ENCODE data around the gene CERK.

The CERK gene

DNA sequence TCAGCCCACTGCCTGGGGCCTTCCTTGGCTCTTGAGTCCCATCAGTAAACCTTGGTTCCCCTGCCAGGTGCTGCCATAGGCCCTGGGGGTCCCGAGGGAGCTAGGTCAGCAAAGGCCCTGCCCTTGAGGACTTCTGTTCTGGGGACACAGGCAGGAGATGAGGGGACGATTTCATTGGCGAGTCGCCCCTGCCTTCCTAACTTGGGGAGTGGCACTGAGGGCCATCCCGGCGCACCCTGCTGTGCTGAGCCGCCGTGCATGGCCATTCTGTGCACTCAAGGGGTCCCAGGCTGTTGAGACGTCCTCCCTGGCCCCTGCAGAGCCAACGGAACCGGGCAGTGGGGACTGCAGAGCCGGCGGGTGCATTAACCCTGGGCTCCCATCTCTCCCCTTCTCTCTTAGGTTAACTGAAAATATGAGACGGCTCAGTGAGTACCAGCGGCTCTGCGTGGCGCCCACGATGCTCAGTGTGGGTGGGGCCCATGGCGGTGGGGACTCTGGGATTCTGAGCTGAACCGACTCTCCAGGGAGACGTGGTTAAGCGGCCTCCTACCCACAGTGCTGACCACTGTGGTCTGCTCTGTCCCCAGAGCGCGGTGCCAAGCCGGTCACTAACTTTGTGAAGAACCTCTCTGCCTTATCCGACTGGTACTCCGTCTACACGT, 74.5 kb downstream of the CERK start:
- no peaks in the 10 kb centered on the region for H3K27me3 ChIP-seq (ENCODE audit: control insufficient read depth, insufficient read depth, low read length)
- peaks cover 17% of the 10 kb centered on the region for H3K36me3 ChIP-seq (ENCODE audit: control insufficient read depth, insufficient read depth, low read length)
- no peak overlapping the region for H3K9ac ChIP-seq (ENCODE audit: low read length)
- H3K4me3 ChIP-seq (ENCODE audit: low read length), result no peak overlapping the region
- no peak overlapping the region for H3K27ac ChIP-seq (ENCODE audit: low read depth, low read length)
- no peaks in the 10 kb centered on the region for H3K4me1 ChIP-seq (ENCODE audit: control insufficient read depth, insufficient read depth, low read length)

- Histone ChIP-seq H3K4me3 (ENCODE audit: low read length) (no peak overlapping the region), H3K27me3 (ENCODE audit: control insufficient read depth, insufficient read depth, low read length) (no peaks in the 10 kb centered on the region), H3K27ac (ENCODE audit: low read depth, low read length) (no peak overlapping the region), H3K36me3 (ENCODE audit: control insufficient read depth, insufficient read depth, low read length) (peaks cover 17% of the 10 kb centered on the region), H3K9ac (ENCODE audit: low read length) (no peak overlapping the region), H3K4me1 (ENCODE audit: control insufficient read depth, insufficient read depth, low read length) (no peaks in the 10 kb centered on the region)
These were observed 75.1 kb downstream of the CERK start for GRCh38 chr22:46663001-46663400.

DNA sequence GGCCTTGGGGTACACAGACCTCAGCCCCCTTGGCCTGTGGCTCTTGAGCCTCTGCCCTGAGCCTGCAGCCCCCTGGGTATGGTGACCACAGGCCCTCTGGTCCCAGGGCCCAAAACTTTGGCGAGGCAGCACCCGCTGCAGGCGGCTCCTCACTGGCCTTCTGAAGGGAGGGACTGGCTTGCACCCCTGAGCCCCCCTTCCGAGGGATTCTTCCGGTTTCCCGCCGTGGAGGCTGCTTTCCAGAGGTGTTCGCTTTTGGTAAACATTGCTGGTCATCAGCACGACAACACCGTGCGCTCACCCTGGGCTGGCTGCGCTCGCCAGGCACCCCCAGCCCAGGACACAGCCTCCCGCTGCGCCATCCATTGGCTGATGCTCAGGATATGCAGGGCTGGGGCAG, 75.8 kb downstream of the CERK start:
- no peak overlapping the region for H3K27ac ChIP-seq (ENCODE audit: low read depth, low read length)
- H3K4me1 ChIP-seq (ENCODE audit: control insufficient read depth, insufficient read depth, low read length), result no peaks in the 10 kb centered on the region
- peaks cover 12% of the 10 kb centered on the region for H3K36me3 ChIP-seq (ENCODE audit: control insufficient read depth, insufficient read depth, low read length)
- no peaks in the 10 kb centered on the region for H3K27me3 ChIP-seq (ENCODE audit: control insufficient read depth, insufficient read depth, low read length)
- no peak overlapping the region for H3K9ac ChIP-seq (ENCODE audit: low read length)
- H3K4me3 ChIP-seq (ENCODE audit: low read length), result no peak overlapping the region

DNA sequence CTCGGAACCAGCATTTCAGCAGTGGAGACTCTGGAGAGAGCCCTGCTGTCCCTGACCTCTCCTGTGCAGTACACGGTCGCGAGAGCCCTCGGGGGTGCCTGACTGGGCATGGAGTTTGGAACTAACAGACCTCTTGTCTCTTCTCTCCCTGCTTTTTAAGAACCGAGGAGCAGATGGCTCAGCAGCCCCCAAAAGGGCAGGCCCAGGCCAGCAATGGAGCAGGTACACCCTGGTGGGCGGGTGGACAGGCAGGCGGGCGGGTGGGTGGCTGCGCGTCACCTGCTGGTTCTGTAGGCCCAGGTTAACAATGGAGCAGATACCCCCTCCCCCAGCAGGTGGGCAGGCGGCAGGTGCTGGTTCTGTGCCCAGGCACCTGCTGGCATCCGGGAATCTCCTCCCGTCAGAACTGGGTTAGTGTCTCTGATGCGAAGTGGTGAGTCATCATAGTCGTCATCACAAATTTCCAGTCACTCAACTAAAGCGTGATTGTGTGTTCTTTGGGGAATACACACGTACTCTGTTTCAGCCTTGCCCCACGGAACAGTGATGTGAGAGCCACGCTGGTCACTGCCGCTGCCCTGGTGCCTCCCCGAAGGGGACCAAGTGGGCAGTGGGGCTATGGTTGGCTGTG, 76.7 kb downstream of the CERK start:
- no peak overlapping the region for H3K27ac ChIP-seq (ENCODE audit: low read depth, low read length)

DNA sequence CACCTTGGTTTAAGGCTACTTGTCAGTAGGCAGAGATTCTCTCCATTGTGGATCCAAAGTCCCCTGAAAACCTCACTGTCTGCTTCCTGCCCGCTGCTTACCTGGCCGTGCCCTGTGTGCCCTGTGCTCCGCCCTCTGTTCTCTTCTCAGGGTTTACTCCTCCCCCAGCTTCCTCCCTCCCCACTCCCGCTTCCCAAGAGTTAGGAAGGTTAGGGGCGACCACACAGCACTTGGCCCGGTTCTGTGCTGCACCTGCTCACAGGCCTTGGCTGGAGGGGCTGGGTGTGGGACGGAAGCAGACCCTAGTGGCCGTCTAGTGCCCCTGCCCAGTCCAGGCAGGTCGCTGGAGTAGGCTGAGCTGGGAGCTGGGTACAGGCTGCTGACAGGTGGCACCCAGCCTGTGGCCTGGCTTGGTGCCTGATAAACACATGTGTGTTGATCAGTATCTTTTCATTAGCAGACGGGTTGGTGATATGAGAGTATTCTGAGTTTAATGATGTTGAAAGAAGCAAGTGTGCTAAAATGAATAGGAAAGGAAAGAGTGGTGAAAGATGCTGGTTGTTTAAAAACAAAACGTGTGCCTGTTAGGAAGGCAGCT, 77.3 kb downstream of the CERK start:
- Histone ChIP-seq H3K9ac (ENCODE audit: low read length) (no peak overlapping the region), H3K27ac (ENCODE audit: low read depth, low read length) (no peak overlapping the region), H3K27me3 (ENCODE audit: control insufficient read depth, insufficient read depth, low read length) (no peaks in the 10 kb centered on the region), H3K36me3 (ENCODE audit: control insufficient read depth, insufficient read depth, low read length) (peaks cover 6% of the 10 kb centered on the region), H3K4me1 (ENCODE audit: control insufficient read depth, insufficient read depth, low read length) (no peaks in the 10 kb centered on the region), H3K4me3 (ENCODE audit: low read length) (no peak overlapping the region)

More for the DNA sequence above, 76.7 kb downstream of the CERK start:
- H3K36me3 ChIP-seq (ENCODE audit: control insufficient read depth, insufficient read depth, low read length), result peaks cover 6% of the 10 kb centered on the region
- no peak overlapping the region for H3K4me3 ChIP-seq (ENCODE audit: low read length)
- no peaks in the 10 kb centered on the region for H3K4me1 ChIP-seq (ENCODE audit: control insufficient read depth, insufficient read depth, low read length)
- no peak overlapping the region for H3K9ac ChIP-seq (ENCODE audit: low read length)
- H3K27me3 ChIP-seq (ENCODE audit: control insufficient read depth, insufficient read depth, low read length), result no peaks in the 10 kb centered on the region

DNA sequence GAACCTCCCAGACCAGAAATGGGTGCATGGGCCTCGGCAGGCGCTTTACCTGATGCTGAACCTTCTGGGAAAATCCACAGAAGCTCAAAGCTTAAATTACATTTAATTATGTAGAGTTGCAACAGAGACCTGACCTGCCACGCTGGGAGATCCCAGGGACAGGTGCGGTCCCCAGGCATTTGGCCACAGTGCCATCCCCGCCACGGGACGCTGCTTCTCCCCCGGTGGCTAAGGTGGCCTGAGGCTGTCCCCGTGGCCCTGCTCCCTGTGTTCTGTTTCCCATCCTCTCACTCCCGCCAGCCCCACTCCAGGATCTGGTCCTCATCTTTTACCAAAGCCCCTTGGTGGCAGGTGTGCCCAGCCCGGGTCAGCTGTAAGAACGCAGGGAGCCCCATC, 78.3 kb downstream of the CERK start:
- Histone ChIP-seq H3K27ac (ENCODE audit: low read depth, low read length) (no peak overlapping the region), H3K4me1 (ENCODE audit: control insufficient read depth, insufficient read depth, low read length) (no peaks in the 10 kb centered on the region), H3K4me3 (ENCODE audit: low read length) (no peak overlapping the region), H3K36me3 (ENCODE audit: control insufficient read depth, insufficient read depth, low read length) (peaks cover 6% of the 10 kb centered on the region), H3K27me3 (ENCODE audit: control insufficient read depth, insufficient read depth, low read length) (no peaks in the 10 kb centered on the region), H3K9ac (ENCODE audit: low read length) (no peak overlapping the region)

GRCh38 chr22:46659059-46659790, 78.8 kb downstream of the CERK start:
- peaks cover 3% of the 10 kb centered on the region for H3K36me3 ChIP-seq (ENCODE audit: control insufficient read depth, insufficient read depth, low read length)
- no peak overlapping the region for H3K4me3 ChIP-seq (ENCODE audit: low read length)
- H3K9ac ChIP-seq (ENCODE audit: low read length), result no peak overlapping the region

GRCh38 chr22:46657996-46658947, 79.8 kb downstream of the CERK start:
- H3K27me3 ChIP-seq (ENCODE audit: control insufficient read depth, insufficient read depth, low read length), result no peaks in the 10 kb centered on the region
- H3K4me1 ChIP-seq (ENCODE audit: control insufficient read depth, insufficient read depth, low read length), result no peaks in the 10 kb centered on the region
- H3K27ac ChIP-seq (ENCODE audit: low read depth, low read length), result no peak overlapping the region
- H3K9ac ChIP-seq (ENCODE audit: low read length), result no peak overlapping the region
- H3K4me3 ChIP-seq (ENCODE audit: low read length), result no peak overlapping the region
- H3K36me3 ChIP-seq (ENCODE audit: control insufficient read depth, insufficient read depth, low read length), result peaks cover 3% of the 10 kb centered on the region

More at GRCh38 chr22:46659059-46659790, 78.8 kb downstream of the CERK start:
- H3K27me3 ChIP-seq (ENCODE audit: control insufficient read depth, insufficient read depth, low read length), result no peaks in the 10 kb centered on the region
- no peak overlapping the region for H3K27ac ChIP-seq (ENCODE audit: low read depth, low read length)
- H3K4me1 ChIP-seq (ENCODE audit: control insufficient read depth, insufficient read depth, low read length), result no peaks in the 10 kb centered on the region

DNA sequence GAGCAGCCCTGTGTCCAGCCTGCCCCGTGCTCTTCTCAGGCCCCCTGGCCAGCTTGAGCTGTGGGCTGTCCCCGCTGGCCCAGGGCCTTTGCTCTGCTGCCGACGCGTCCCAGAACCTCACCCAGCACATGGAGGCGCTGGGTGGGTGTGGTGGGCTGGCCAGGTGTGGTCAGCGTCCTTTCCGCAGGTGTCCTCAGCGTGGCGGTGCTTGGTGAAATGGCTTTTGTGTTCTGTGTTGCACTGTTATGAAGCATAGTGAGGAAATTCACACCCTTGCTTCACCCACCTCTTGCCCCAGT, 80.4 kb downstream of the CERK start:
- no peak overlapping the region for H3K27ac ChIP-seq (ENCODE audit: low read depth, low read length)
- H3K9ac ChIP-seq (ENCODE audit: low read length), result no peak overlapping the region
- no peak overlapping the region for H3K4me3 ChIP-seq (ENCODE audit: low read length)
- no peaks in the 10 kb centered on the region for H3K4me1 ChIP-seq (ENCODE audit: control insufficient read depth, insufficient read depth, low read length)
- no peaks in the 10 kb centered on the region for H3K27me3 ChIP-seq (ENCODE audit: control insufficient read depth, insufficient read depth, low read length)
- H3K36me3 ChIP-seq (ENCODE audit: control insufficient read depth, insufficient read depth, low read length), result peaks cover 3% of the 10 kb centered on the region

- Histone ChIP-seq H3K27me3 (ENCODE audit: control insufficient read depth, insufficient read depth, low read length) (no peaks in the 10 kb centered on the region), H3K4me3 (ENCODE audit: low read length) (no peak overlapping the region), H3K36me3 (ENCODE audit: control insufficient read depth, insufficient read depth, low read length) (peaks cover 3% of the 10 kb centered on the region), H3K4me1 (ENCODE audit: control insufficient read depth, insufficient read depth, low read length) (no peaks in the 10 kb centered on the region), H3K9ac (ENCODE audit: low read length) (no peak overlapping the region), H3K27ac (ENCODE audit: low read depth, low read length) (no peak overlapping the region)
These were observed 81.0 kb downstream of the CERK start for GRCh38 chr22:46656856-46657654.

DNA sequence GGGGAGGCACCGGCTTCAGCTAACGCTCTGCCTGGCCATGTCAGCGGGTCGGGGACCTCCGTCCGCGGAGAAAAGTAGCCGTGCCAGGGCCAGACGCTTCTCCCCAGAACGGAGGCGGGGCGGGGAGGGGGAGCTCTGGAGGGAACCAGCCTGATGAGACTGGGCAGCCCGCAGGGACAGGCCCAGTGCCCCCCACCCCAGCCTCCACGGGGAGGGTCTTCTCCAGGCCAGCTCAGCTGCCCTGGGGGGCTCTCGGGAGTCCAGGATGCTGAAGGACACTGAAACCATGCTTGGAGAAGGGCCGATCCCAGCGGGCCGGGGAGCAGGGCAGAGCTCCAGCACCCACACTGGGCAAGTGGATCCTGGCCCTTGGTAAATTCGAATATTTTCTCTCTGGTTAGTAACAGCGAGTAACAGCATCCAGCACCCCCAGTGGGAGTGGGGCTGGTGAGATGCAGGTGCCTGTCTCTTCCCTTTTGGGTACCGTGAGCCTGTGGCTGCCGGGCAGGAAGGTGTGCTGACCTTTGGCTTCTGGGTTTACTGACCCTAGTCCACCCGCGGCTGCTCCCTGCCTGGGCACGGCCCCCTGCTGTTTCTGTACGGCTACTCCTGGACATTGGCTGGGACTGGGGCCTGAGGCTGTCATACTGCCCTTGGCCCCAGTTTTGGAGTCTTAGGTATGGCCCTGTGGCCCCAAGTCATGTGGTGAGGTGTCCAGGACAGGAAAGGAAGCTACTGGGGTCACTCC, 82.0 kb downstream of the CERK start:
- no peak overlapping the region for H3K27ac ChIP-seq (ENCODE audit: low read depth, low read length)
- H3K4me3 ChIP-seq (ENCODE audit: low read length), result no peak overlapping the region
- no peaks in the 10 kb centered on the region for H3K27me3 ChIP-seq (ENCODE audit: control insufficient read depth, insufficient read depth, low read length)
- no peaks in the 10 kb centered on the region for H3K4me1 ChIP-seq (ENCODE audit: control insufficient read depth, insufficient read depth, low read length)
- no peak overlapping the region for H3K9ac ChIP-seq (ENCODE audit: low read length)
- no peaks in the 10 kb centered on the region for H3K36me3 ChIP-seq (ENCODE audit: control insufficient read depth, insufficient read depth, low read length)
